C4-2B (cell line): ENCODE results near the gene TNRC6A.

Experiments used
- CTCF ChIP-seq: fragments of 450-650 bp; conservative IDR thresholded peaks from 2 replicates; pipeline ENCODE4 v1.5.1; 2017; ENCODE audit warnings: mild to moderate bottlenecking
- ZFX ChIP-seq: fragments of 450-650 bp; IDR thresholded peaks from 2 replicates; pipeline ENCODE4 v1.6.1; 2017

GRCh38 chr16:24844101-24845030, 114.9 kb downstream of the TNRC6A start:
- TF ChIP-seq CTCF = no peak
- no peak for TF ChIP-seq ZFX
